ENCODE results near the gene CHD5.

The CHD5 gene

DNA sequence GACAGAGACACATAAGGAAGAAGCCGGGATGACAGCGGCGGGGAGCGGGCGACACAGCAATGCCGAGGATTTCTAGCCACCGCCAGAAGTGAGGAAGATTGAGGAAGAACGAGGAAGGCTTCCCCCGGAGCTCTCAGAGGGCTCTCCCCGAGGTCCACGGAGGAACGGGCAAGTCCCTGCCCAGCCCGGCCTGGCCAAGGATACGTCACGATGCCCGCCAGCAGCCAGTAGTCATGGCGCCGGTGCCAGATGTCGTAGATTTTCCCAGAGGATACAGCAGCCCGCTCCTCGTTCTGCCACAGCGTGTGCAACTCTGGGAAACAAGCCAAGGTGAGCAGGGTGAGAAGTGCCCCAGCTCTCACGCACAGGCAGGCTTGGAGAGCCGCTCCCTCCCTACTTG is 68.5 kb downstream of the CHD5 start:
- Histone ChIP-seq H3K36me3 (ENCODE audit: insufficient read depth, low read length) (no peaks in the 10 kb centered on the region), H3K27me3 (ENCODE audit: insufficient read depth, low read length, poor library complexity, severe bottlenecking) (no peaks in the 10 kb centered on the region), H3K9me3 (ENCODE audit: insufficient read depth, low read depth, low read length) (no peaks in the 10 kb centered on the region), H2AFZ (ENCODE audit: low read length) (no peak overlapping the region), H3F3A (ENCODE audit: low read depth) (no peaks in the 10 kb centered on the region), H3K4me2 (ENCODE audit: low read depth, low read length, poor library complexity, severe bottlenecking) (no peak overlapping the region), H3K79me2 (ENCODE audit: insufficient read depth, low read length) (no peaks in the 10 kb centered on the region), H3K4me1 (ENCODE audit: insufficient read depth, low read length, poor library complexity, severe bottlenecking) (no peaks in the 10 kb centered on the region), H3K4me3 (ENCODE audit: low read length, poor library complexity, severe bottlenecking) (no peak overlapping the region), H3K9me2 (replicated peaks; ENCODE audit: low read depth, low read length) (no peaks in the 10 kb centered on the region), H4K20me1 (ENCODE audit: insufficient read depth, low read length, poor library complexity, severe bottlenecking) (no peaks in the 10 kb centered on the region), H3K9ac (ENCODE audit: low read depth, low read length, poor library complexity, severe bottlenecking) (no peak overlapping the region)
- no peak for TF ChIP-seq EZH2phosphoT487 (IDR thresholded peaks at IDR 0.05; ENCODE audit: borderline replicate concordance)
- TF ChIP-seq, protein P1, sequence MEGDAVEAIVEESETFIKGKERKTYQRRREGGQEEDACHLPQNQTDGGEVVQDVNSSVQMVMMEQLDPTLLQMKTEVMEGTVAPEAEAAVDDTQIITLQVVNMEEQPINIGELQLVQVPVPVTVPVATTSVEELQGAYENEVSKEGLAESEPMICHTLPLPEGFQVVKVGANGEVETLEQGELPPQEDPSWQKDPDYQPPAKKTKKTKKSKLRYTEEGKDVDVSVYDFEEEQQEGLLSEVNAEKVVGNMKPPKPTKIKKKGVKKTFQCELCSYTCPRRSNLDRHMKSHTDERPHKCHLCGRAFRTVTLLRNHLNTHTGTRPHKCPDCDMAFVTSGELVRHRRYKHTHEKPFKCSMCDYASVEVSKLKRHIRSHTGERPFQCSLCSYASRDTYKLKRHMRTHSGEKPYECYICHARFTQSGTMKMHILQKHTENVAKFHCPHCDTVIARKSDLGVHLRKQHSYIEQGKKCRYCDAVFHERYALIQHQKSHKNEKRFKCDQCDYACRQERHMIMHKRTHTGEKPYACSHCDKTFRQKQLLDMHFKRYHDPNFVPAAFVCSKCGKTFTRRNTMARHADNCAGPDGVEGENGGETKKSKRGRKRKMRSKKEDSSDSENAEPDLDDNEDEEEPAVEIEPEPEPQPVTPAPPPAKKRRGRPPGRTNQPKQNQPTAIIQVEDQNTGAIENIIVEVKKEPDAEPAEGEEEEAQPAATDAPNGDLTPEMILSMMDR (conservative IDR thresholded peaks at IDR 0.05; ENCODE audit: low read length) = no peak

DNA sequence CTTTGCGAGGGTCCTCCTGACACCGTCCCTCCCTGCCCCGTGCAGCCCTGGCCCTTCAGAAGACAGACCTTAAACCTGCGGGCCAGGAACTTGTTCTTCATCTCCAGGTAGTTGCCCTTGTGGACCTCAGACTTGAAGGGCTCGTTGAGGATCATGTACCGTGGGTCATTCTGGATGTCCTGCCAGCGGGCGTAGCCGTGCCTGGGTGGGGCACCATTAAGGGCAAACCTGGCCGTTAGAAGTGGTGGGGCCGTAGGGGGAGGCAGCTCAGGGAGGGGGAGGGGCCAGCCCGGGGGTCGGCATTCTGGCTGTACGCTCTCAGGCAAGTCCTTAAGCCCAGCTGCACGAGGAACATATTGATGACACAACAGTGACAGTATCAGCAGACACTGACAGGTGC is 69.8 kb downstream of the CHD5 start:
- no peak overlapping the region for H3K4me2 ChIP-seq (ENCODE audit: low read depth, low read length, poor library complexity, severe bottlenecking)
- TF ChIP-seq EZH2phosphoT487 (IDR thresholded peaks at IDR 0.05; ENCODE audit: borderline replicate concordance) = no peak
- TF ChIP-seq, protein P1 (conservative IDR thresholded peaks at IDR 0.05; ENCODE audit: low read length) = no peak
- H3F3A ChIP-seq (ENCODE audit: low read depth) = no peaks in the 10 kb centered on the region
- no peaks in the 10 kb centered on the region for H4K20me1 ChIP-seq (ENCODE audit: insufficient read depth, low read length, poor library complexity, severe bottlenecking)
- no peaks in the 10 kb centered on the region for H3K27me3 ChIP-seq (ENCODE audit: insufficient read depth, low read length, poor library complexity, severe bottlenecking)
- no peaks in the 10 kb centered on the region for H3K36me3 ChIP-seq (ENCODE audit: insufficient read depth, low read length)
- H3K79me2 ChIP-seq (ENCODE audit: insufficient read depth, low read length) = no peaks in the 10 kb centered on the region
- no peak overlapping the region for H2AFZ ChIP-seq (ENCODE audit: low read length)
- H3K9me3 ChIP-seq (ENCODE audit: insufficient read depth, low read depth, low read length) = no peaks in the 10 kb centered on the region
- H3K4me1 ChIP-seq (ENCODE audit: insufficient read depth, low read length, poor library complexity, severe bottlenecking) = no peaks in the 10 kb centered on the region
- H3K9me2 ChIP-seq (replicated peaks; ENCODE audit: low read depth, low read length) = no peaks in the 10 kb centered on the region
- H3K9ac ChIP-seq (ENCODE audit: low read depth, low read length, poor library complexity, severe bottlenecking) = no peak overlapping the region
- H3K4me3 ChIP-seq (ENCODE audit: low read length, poor library complexity, severe bottlenecking) = no peak overlapping the region

GRCh38 chr1:6109688-6110087 is 70.4 kb downstream of the CHD5 start:
- H3K36me3 ChIP-seq (ENCODE audit: insufficient read depth, low read length) = no peaks in the 10 kb centered on the region
- no peak overlapping the region for H2AFZ ChIP-seq (ENCODE audit: low read length)
- no peak overlapping the region for H3K4me2 ChIP-seq (ENCODE audit: low read depth, low read length, poor library complexity, severe bottlenecking)
- H3K4me1 ChIP-seq (ENCODE audit: insufficient read depth, low read length, poor library complexity, severe bottlenecking) = no peaks in the 10 kb centered on the region
- H3K79me2 ChIP-seq (ENCODE audit: insufficient read depth, low read length) = no peaks in the 10 kb centered on the region
- no peaks in the 10 kb centered on the region for H4K20me1 ChIP-seq (ENCODE audit: insufficient read depth, low read length, poor library complexity, severe bottlenecking)
- no peak overlapping the region for H3K4me3 ChIP-seq (ENCODE audit: low read length, poor library complexity, severe bottlenecking)
- no peaks in the 10 kb centered on the region for H3F3A ChIP-seq (ENCODE audit: low read depth)
- H3K9me3 ChIP-seq (ENCODE audit: insufficient read depth, low read depth, low read length) = no peaks in the 10 kb centered on the region
- H3K9me2 ChIP-seq (replicated peaks; ENCODE audit: low read depth, low read length) = no peaks in the 10 kb centered on the region
- no peak overlapping the region for H3K9ac ChIP-seq (ENCODE audit: low read depth, low read length, poor library complexity, severe bottlenecking)
- TF ChIP-seq, protein P1 (conservative IDR thresholded peaks at IDR 0.05; ENCODE audit: low read length) = no peak
- TF ChIP-seq EZH2phosphoT487 (IDR thresholded peaks at IDR 0.05; ENCODE audit: borderline replicate concordance) = no peak
- no peaks in the 10 kb centered on the region for H3K27me3 ChIP-seq (ENCODE audit: insufficient read depth, low read length, poor library complexity, severe bottlenecking)

All from Loucy (cell line).